HEK293 (cell line): ENCODE measurements around the gene PIEZO1.
A peak's percentile ranks its signal among the peaks of the same experiment; 100 is the strongest.

Experiments
- CTCF ChIA-PET: fragments of 350-600 bp; formaldehyde crosslinking; extraction: SDS; loops from one replicate; lab custom pipeline; 2021; ENCODE audit warnings: antibody characterized with exemption; lab: Yijun Ruan, JAX
- POLR2A ChIA-PET: fragments of 300-600 bp; formaldehyde crosslinking; extraction: SDS; loops from one replicate; lab custom pipeline; 2020; ENCODE audit warnings: antibody characterized with exemption, inconsistent platforms; lab: Yijun Ruan, JAX
- H3K27ac ChIP-seq: fragments of 200-500 bp; sonication (Bioruptor generic); 2 replicates; pipeline ENCODE4 v1.5.1; 2014; ENCODE audit warnings: low read depth, low read length, control low read depth, inconsistent platforms; ENCODE audit errors: extremely low read depth
- H3K36me3 ChIP-seq, 2 experiments: fragments of 200-500 bp in 1 of 2; sonication (Bioruptor generic) in 1 of 2; 1 replicate in 1 of 2; 2 replicates in 1 of 2; pipeline ENCODE4 v1.5.1; 2014 to 2017; ENCODE audit warnings: inconsistent platforms in 2 of 2, low read length in 2 of 2; ENCODE audit not compliant: control insufficient read depth in 2 of 2, insufficient read depth in 1 of 2
- H3K4me1 ChIP-seq: fragments of 200-500 bp; sonication (Bioruptor generic); 2 replicates; pipeline ENCODE4 v1.5.1; 2014; ENCODE audit warnings: mild to moderate bottlenecking, low read length, inconsistent platforms; ENCODE audit not compliant: control insufficient read depth, insufficient read depth
- H3K4me3 ChIP-seq: 2 replicates; pipeline ENCODE4 v1.5.1; 2011; ENCODE audit warnings: low read depth, mild to moderate bottlenecking, control low read depth, low read length, moderate library complexity
- H3K9me3 ChIP-seq: fragments of 200-500 bp; sonication (Bioruptor generic); 2 replicates; pipeline ENCODE4 v1.5.1; 2014; ENCODE audit warnings: low read depth, low read length, inconsistent platforms; ENCODE audit not compliant: control insufficient read depth, insufficient read depth
- BCL11A ChIP-seq: fragments of 450-650 bp; formaldehyde crosslinking; IDR thresholded peaks from 2 replicates; pipeline ENCODE4 v1.5.1; 2016; ENCODE audit warnings: low read depth, missing biosample characterization, missing genetic modification characterization
- OSR2 ChIP-seq: fragments of 450-650 bp; formaldehyde crosslinking; IDR thresholded peaks from 2 replicates; pipeline ENCODE4 v1.5.1; 2016; ENCODE audit warnings: missing biosample characterization, missing genetic modification characterization
- SP2 ChIP-seq: fragments of 450-650 bp; formaldehyde crosslinking; IDR thresholded peaks from 2 replicates; pipeline ENCODE4 v1.5.1; 2016; ENCODE audit warnings: missing biosample characterization, missing genetic modification characterization
- ZBTB17 ChIP-seq: fragments of 450-650 bp; formaldehyde crosslinking; IDR thresholded peaks from 2 replicates; pipeline ENCODE4 v1.5.1; 2016; ENCODE audit warnings: missing biosample characterization, missing genetic modification characterization
- ZBTB20 ChIP-seq: fragments of 450-650 bp; formaldehyde crosslinking; IDR thresholded peaks from 2 replicates; pipeline ENCODE4 v1.5.1; 2016; ENCODE audit warnings: missing biosample characterization, missing genetic modification characterization
- ZFP3 ChIP-seq: fragments of 450-650 bp; formaldehyde crosslinking; IDR thresholded peaks from 2 replicates; pipeline ENCODE4 v1.5.1; 2016; ENCODE audit warnings: low read depth, missing biosample characterization, missing genetic modification characterization
- ZNF274 ChIP-seq, 2 experiments: fragments of 200-500 bp in 1 of 2; fragments of 450-650 bp in 1 of 2; sonication (Bioruptor generic) in 1 of 2; formaldehyde crosslinking in 1 of 2; IDR thresholded peaks; 2 replicates each; pipeline versions ENCODE4 v1.5.1 to v1.6.1; 2014 to 2016; ENCODE audit warnings: borderline replicate concordance in 1 of 2, inconsistent platforms in 1 of 2, low read length in 1 of 2, missing biosample characterization in 1 of 2, missing genetic modification characterization in 1 of 2
- ZNF341 ChIP-seq: fragments of 450-650 bp; formaldehyde crosslinking; IDR thresholded peaks from 2 replicates; pipeline ENCODE4; 2016; ENCODE audit warnings: low read depth, missing biosample characterization, missing genetic modification characterization
- ZNF394 ChIP-seq: fragments of 450-650 bp; formaldehyde crosslinking; IDR thresholded peaks from 2 replicates; pipeline ENCODE4 v1.5.1; 2016; ENCODE audit warnings: missing biosample characterization, missing genetic modification characterization, mild to moderate bottlenecking, moderate library complexity, borderline replicate concordance
- ZNF426 ChIP-seq: fragments of 450-650 bp; formaldehyde crosslinking; IDR thresholded peaks from 2 replicates; pipeline ENCODE4 v1.5.1; 2017; ENCODE audit warnings: missing biosample characterization, missing genetic modification characterization, mild to moderate bottlenecking, inconsistent platforms, moderate library complexity
- ZNF433 ChIP-seq: fragments of 450-650 bp; formaldehyde crosslinking; IDR thresholded peaks from 2 replicates; pipeline ENCODE4 v1.5.1; 2016; ENCODE audit warnings: missing biosample characterization, missing genetic modification characterization, low read depth
- ZNF473 ChIP-seq: fragments of 450-650 bp; formaldehyde crosslinking; IDR thresholded peaks from 2 replicates; pipeline ENCODE4 v1.5.1; 2017; ENCODE audit warnings: missing biosample characterization, missing genetic modification characterization
- ZNF510 ChIP-seq: fragments of 450-650 bp; formaldehyde crosslinking; IDR thresholded peaks from 2 replicates; pipeline ENCODE4 v1.5.1; 2018; ENCODE audit warnings: mild to moderate bottlenecking, missing genetic modification characterization, missing biosample characterization; ENCODE audit not compliant: insufficient replicate concordance
- ZNF514 ChIP-seq: fragments of 450-650 bp; formaldehyde crosslinking; IDR thresholded peaks from 2 replicates; pipeline ENCODE4 v1.5.1; 2016; ENCODE audit warnings: missing biosample characterization, missing genetic modification characterization
- ZNF530 ChIP-seq: fragments of 450-650 bp; formaldehyde crosslinking; IDR thresholded peaks from 2 replicates; pipeline ENCODE4 v1.5.1; 2016; ENCODE audit warnings: low read depth, missing biosample characterization, missing genetic modification characterization
- ZNF555 ChIP-seq: fragments of 450-650 bp; formaldehyde crosslinking; conservative IDR thresholded peaks from 2 replicates; pipeline ENCODE4 v1.5.1; 2017; ENCODE audit warnings: missing biosample characterization, mild to moderate bottlenecking, missing genetic modification characterization, inconsistent platforms
- ZNF560 ChIP-seq: fragments of 450-650 bp; formaldehyde crosslinking; IDR thresholded peaks from 2 replicates; pipeline ENCODE4 v1.5.1; 2017; ENCODE audit warnings: missing biosample characterization, missing genetic modification characterization, borderline replicate concordance
- TF ChIP-seq, protein P1 (sequence below): fragments of 450-650 bp; formaldehyde crosslinking; IDR thresholded peaks from 2 replicates; pipeline ENCODE4 v1.5.1; 2016; ENCODE audit warnings: missing biosample characterization, missing genetic modification characterization
- TF ChIP-seq, protein P2 (sequence below): fragments of 450-650 bp; formaldehyde crosslinking; IDR thresholded peaks from 2 replicates; pipeline ENCODE4 v1.5.1; 2016; ENCODE audit warnings: missing biosample characterization, missing genetic modification characterization
- TF ChIP-seq, protein P3 (sequence below): fragments of 450-650 bp; formaldehyde crosslinking; IDR thresholded peaks from 2 replicates; pipeline ENCODE4 v1.5.1; 2016; ENCODE audit warnings: missing biosample characterization, missing genetic modification characterization, low read depth
- TF ChIP-seq, protein P4 (sequence below): sonication (generic); formaldehyde crosslinking; IDR thresholded peaks from 2 replicates; pipeline ENCODE4 v1.8.1; 2022; ENCODE audit warnings: mild to moderate bottlenecking, moderate library complexity, missing genetic modification reagents
- TF ChIP-seq, protein P5 (sequence below): fragments of 450-650 bp; formaldehyde crosslinking; IDR thresholded peaks from 2 replicates; pipeline ENCODE4 v1.5.1; 2016; ENCODE audit warnings: missing biosample characterization, missing genetic modification characterization

Gene PIEZO1

DNA sequence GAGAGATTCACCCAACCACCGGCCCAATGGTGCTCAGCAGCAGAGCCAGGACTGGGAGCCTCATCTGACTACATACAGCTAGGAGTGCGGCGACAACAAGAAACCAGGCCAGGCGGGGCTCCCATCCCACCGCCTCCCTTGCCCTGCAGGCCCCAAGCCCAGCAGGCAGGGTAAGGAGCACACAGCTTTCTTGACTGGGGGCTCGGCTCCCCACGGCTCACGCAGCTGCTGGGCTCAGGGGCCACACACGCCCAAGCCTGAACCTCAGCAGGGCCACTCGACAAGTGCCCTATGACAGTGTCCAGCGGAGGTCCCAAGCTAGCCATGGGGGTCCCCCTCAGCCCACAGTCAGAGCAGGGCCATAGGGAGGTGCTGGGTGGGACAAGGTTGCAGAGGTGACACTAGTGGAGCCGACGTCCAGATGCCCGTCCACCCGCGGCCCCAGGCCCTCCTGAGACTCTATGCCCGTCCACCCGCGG lies 13.7 kb downstream of the PIEZO1 start (continued):
- TF ChIP-seq, protein P1, sequence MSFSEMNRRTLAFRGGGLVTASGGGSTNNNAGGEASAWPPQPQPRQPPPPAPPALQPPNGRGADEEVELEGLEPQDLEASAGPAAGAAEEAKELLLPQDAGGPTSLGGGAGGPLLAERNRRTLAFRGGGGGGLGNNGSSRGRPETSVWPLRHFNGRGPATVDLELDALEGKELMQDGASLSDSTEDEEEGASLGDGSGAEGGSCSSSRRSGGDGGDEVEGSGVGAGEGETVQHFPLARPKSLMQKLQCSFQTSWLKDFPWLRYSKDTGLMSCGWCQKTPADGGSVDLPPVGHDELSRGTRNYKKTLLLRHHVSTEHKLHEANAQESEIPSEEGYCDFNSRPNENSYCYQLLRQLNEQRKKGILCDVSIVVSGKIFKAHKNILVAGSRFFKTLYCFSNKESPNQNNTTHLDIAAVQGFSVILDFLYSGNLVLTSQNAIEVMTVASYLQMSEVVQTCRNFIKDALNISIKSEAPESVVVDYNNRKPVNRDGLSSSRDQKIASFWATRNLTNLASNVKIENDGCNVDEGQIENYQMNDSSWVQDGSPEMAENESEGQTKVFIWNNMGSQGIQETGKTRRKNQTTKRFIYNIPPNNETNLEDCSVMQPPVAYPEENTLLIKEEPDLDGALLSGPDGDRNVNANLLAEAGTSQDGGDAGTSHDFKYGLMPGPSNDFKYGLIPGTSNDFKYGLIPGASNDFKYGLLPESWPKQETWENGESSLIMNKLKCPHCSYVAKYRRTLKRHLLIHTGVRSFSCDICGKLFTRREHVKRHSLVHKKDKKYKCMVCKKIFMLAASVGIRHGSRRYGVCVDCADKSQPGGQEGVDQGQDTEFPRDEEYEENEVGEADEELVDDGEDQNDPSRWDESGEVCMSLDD (tag by site-specific recombination), result 0 out of 2 replicates have a peak, but pooled peaks have one; percentile 8
- TF ChIP-seq, protein P2, sequence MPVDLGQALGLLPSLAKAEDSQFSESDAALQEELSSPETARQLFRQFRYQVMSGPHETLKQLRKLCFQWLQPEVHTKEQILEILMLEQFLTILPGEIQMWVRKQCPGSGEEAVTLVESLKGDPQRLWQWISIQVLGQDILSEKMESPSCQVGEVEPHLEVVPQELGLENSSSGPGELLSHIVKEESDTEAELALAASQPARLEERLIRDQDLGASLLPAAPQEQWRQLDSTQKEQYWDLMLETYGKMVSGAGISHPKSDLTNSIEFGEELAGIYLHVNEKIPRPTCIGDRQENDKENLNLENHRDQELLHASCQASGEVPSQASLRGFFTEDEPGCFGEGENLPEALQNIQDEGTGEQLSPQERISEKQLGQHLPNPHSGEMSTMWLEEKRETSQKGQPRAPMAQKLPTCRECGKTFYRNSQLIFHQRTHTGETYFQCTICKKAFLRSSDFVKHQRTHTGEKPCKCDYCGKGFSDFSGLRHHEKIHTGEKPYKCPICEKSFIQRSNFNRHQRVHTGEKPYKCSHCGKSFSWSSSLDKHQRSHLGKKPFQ, result no peak
- TF ChIP-seq ZNF426 (tag by site-specific recombination) (no peak), ZNF433 (tag by site-specific recombination) (no peak), BCL11A (tag by site-specific recombination) (0 out of 2 replicates have a peak, but pooled peaks have one; percentile 4), ZNF510 (tag by site-specific recombination) (no peak), ZNF560 (tag by site-specific recombination) (no peak), ZNF341 (tag by site-specific recombination) (no peak), ZFP3 (peak; percentile 79), ZNF394 (tag by site-specific recombination) (no peak)
- TF ChIP-seq, protein P3, sequence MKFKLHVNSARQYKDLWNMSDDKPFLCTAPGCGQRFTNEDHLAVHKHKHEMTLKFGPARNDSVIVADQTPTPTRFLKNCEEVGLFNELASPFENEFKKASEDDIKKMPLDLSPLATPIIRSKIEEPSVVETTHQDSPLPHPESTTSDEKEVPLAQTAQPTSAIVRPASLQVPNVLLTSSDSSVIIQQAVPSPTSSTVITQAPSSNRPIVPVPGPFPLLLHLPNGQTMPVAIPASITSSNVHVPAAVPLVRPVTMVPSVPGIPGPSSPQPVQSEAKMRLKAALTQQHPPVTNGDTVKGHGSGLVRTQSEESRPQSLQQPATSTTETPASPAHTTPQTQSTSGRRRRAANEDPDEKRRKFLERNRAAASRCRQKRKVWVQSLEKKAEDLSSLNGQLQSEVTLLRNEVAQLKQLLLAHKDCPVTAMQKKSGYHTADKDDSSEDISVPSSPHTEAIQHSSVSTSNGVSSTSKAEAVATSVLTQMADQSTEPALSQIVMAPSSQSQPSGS (tag by site-specific recombination), result no peak
- TF ChIP-seq, protein P4, sequence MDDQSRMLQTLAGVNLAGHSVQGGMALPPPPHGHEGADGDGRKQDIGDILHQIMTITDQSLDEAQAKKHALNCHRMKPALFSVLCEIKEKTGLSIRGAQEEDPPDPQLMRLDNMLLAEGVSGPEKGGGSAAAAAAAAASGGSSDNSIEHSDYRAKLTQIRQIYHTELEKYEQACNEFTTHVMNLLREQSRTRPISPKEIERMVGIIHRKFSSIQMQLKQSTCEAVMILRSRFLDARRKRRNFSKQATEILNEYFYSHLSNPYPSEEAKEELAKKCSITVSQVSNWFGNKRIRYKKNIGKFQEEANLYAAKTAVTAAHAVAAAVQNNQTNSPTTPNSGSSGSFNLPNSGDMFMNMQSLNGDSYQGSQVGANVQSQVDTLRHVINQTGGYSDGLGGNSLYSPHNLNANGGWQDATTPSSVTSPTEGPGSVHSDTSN (CRISPR knock-in tag), result no peak
- TF ChIP-seq, all 188 proteins: peak for 9

DNA sequence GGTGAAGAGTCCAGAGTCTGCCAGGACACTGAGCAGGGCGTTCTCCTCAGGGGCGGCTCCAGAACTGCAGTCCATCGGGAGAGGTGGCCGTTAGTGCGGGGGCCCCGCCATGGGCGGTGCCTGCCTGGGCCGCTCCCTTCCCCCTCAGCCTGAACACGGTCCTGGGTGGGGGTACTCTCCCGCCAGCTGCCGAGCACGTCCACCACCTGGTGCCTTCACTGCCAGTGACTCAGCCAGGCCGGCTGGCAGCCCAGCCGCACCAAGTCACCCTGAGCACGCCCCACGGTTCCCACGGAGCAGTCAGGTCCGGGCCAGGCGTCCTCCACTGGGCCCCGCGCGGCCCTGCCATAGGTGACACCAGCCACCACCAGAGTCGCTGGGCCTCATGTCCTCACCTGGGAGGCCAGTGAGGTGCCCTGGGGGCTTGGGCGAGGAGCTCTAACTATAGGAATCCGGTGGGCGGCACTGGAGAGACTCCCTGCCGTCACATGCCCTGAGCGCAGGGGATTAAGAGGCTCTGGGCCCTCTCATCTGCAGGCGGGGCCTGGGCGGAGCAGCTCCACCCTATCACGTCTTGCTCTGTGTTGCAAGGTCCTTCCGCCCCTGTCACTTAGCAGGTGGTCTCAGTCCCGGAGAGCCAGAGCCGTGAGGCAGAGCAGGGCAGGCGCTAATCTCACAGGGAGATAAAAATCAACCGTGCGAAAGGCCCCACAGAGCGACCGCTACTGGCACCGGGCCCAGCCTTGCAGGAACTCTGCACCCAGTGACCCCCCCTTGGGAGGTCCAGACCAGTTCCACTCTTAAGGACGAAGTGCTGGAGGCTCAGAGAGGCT lies 14.3 kb downstream of the PIEZO1 start:
- Histone ChIP-seq H3K4me3 (peak overlapping the region; percentile 17), H3K27ac (peak overlapping the region; percentile 80), H3K4me1 (peaks cover 36% of the 10 kb centered on the region), H3K9me3 (no peaks in the 10 kb centered on the region), H3K36me3 (no peaks in the 10 kb centered on the region)
- CTCF ChIA-PET, result interaction anchor here (0.6 to 9.2 kb wide), 5 partner anchors 23 to 399 kb away, joined by 3 to 58 read pairs (median 4); no protein-coding TSS in a partner anchor
- POLR2A ChIA-PET, result interaction anchor here (0.5 to 6.8 kb wide), 14 partner anchors 8 to 98 kb away, joined by 3 to 97 read pairs (median 5); partner anchors contain the start of genes APRT and PIEZO1
- TF ChIP-seq, protein P5, sequence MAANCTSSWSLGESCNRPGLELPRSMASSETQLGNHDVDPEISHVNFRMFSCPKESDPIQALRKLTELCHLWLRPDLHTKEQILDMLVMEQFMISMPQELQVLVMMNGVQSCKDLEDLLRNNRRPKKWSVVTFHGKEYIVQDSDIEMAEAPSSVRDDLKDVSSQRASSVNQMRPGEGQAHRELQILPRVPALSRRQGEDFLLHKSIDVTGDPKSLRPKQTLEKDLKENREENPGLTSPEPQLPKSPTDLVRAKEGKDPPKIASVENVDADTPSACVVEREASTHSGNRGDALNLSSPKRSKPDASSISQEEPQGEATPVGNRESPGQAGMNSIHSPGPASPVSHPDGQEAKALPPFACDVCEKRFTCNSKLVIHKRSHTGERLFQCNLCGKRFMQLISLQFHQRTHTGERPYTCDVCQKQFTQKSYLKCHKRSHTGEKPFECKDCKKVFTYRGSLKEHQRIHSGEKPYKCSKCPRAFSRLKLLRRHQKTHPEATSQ (tag by site-specific recombination), result no peak
- no peak for TF ChIP-seq ZNF473 (tag by site-specific recombination)
- peak; percentile 69 for TF ChIP-seq SP2 (tag by site-specific recombination)
- no peak for TF ChIP-seq ZNF530 (tag by site-specific recombination)
- TF ChIP-seq ZNF514 (tag by site-specific recombination), result no peak
- TF ChIP-seq ZNF555 (tag by site-specific recombination), result no peak
- peak; percentile 73; the same call in 1 of the 2 replicates for TF ChIP-seq ZBTB20 (tag by site-specific recombination)
- TF ChIP-seq ZBTB17 (tag by site-specific recombination), result peak; percentile 86
- no peak for TF ChIP-seq ZNF274 (IDR thresholded peaks at IDR 0.05; ENCODE audit: low read length)
- no peak for TF ChIP-seq ZNF274 (tag by site-specific recombination; IDR thresholded peaks at IDR 0.05; ENCODE audit: borderline replicate concordance)
- peak; percentile 85 for TF ChIP-seq OSR2 (tag by site-specific recombination)
- TF ChIP-seq, protein P1 (tag by site-specific recombination), result peak; percentile 19; the same call in 1 of the 2 replicates
